GM19043 (cell line): Measurements from ENCODE around the gene UBE2E2.

ENCODE experiments used
- ATAC-seq: cut with Tn5 transposase; IDR thresholded peaks from one replicate; pipeline ENCODE4 v1.9.1; 2021; ENCODE audit warnings: low read depth; ENCODE audit not compliant: unreplicated experiment

The UBE2E2 gene

DNA sequence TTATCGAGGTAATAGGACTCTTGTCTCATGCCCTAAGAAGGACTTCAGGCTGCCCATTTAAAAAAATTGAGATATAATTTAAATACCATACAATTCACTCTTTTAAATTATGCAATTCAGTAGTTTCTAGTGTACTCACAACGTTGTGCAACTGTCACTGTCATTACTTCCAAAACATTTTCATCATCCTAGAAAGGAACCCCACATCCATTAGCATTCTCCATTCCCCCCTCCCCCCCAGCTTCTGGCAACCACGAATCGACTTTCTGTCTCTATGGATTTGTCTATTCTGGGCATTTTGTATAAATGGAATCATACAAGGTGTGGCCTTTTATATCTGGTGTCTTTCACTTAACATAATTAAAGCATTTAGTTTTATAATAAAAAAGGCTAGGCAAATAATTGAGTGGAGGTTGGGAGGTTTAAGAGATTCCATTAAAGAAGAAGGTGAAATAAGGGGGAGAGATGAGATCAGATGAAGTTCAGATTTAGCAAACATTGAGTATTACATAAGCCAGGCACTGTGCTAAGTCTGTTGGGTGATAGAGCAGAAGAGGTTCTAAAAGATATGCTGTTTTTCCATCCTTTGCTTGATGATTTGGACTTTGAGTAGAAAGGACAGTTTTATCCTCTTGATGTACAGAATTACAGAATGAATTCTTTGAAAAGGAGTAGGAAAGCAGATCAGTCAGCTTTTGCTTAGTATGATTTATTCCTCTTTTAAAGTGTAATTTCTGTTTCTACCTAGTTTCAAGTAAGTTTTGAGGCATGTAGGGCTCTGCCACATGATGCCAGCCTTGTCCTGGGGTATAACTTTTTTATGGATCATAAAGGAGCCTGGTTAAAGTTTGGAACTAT, 36.3 kb downstream of the UBE2E2 start:
- ATAC-seq = no peak

DNA sequence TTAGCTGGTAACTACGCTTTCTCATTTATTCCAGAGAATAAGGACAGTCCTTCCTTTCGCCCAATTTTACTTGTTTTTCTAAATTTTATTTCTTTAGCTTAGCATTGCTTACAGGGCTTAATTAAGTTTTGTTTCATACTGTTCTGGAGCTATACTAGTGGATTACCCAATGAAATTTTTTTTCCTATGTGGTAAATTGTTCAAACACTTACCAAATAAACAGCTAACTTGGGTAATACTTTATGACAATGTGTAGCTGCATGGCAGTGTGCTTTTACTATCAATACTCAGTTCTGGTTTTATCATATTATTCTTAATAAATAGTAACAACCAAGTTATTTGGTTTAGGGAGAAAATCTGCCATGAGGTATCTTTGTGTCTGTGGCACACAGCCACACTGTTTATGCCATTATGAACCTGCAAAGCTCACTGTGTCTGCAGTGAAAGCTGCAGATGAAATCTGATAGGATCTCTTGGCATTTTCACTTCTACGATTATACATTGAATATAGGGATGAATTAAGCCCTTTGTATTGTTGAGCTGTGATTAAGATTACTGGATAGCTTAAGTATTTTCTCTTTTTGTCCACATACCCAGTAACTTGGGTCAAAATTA, 37.2 kb downstream of the UBE2E2 start:
- no peak for ATAC-seq

DNA sequence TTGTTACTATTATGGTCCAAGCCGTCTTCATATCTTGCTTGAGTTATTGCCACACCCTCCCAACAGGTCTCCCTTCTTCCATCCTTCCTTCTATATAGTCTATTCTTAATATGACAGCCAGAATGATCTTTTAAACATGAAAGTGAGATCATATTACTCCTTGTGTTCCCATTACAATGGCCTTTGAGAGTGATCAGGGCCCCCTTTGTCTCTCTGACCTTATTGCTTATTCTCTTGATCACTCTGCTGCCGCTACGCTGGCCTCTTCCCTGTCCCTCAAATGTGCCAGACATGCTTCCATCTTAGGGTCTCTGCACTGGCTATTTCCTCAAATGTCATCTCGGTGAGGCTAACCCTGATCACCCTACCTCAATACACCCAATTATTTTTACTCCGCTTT, 38.1 kb downstream of the UBE2E2 start:
- ATAC-seq = no peak

DNA sequence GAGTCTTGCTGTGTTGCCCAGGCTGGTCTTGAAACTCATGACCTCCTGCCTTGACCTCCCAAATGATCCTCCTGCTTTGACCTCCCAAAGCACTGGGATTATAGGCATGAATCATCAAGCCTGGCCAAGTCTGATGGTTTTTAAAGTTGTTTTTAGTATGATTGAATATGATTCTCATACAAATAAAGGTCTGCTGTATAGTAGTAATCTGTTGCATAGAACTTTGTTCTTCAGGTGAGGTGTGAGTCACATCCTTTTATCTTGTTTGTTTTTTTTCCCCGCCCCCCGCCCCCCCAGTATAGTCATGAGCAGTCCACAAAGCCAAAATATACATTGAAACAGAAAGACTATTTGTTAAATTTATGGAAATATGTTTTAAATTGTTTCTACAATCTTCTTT, 39.0 kb downstream of the UBE2E2 start:
- ATAC-seq = no peak

DNA sequence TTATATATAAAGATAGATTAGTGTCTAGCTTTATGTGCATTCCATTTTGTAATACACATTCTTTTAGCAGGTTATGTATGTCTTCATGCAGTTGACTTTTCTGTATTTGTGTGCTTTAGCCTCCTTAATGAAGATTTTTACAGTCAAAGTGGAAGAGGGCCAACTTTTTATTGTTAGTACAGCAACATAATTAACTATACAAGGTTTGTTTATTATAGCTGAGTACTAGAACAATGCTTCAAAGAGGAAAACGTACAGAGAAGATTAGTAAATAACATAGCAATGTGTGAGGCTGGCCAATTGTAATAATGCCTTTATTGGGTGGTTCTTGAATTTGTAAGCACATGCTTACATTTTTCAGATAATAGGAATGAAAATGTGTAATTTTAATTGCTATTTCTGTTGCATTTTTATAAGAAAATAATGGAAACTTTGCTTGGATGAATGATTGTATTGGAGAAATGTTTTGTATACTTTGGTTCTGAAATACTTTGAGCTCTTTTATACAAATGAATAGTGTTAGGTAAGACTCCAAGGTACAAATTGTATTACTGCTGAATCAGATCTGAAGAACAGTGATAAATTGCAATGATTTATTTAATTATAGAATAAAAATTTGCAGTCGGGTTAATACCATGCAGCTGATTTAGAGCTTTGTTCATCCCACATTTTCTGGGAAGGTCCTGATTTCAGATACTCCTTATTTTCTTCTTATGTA, 41.4 kb downstream of the UBE2E2 start:
- ATAC-seq = no peak

DNA sequence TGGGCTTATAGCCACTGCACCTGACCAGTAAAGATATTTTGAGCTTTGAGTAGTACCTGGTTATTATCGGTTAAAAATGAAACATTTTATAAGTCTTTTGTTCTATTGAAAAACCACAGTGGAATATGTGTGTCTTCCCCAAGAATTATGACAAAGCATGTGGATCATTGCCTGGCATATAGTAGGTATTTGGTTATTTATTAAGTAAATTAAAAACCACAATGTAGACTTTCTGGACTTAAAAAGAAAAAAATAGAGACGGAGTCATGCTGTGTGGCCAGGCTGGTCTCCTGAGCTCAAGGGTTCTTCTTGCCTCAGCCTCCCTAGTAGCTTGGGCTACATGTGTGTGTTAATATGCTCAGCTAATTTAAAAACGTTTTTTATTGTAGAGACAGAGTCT, 43.5 kb downstream of the UBE2E2 start:
- ATAC-seq = no peak

DNA sequence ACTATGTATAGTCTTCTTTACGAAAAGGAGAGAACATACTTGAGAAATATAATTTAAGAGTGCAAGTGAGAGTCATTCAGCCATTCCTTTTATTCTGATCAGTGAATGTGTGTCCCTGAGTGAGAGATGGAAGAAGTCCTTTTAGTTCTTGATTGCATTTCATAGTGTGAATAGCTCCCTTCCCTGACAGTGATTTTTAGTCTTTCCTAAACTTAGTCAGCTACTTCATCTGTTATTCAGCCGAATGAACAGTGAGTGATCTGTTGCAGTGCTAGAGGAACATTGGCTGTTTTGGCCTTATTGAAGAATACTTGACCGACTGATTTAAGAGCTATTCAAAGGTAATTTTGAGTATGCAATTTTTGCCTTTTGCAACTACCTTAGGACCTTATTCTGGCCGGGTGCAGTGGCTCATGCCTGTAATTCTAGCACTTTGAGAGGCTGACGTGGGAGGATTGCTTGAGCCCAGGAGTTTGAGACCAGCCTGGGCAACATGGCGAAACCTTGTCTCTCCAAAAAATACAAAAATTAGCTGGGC, 45.5 kb downstream of the UBE2E2 start:
- ATAC-seq = no peak

DNA sequence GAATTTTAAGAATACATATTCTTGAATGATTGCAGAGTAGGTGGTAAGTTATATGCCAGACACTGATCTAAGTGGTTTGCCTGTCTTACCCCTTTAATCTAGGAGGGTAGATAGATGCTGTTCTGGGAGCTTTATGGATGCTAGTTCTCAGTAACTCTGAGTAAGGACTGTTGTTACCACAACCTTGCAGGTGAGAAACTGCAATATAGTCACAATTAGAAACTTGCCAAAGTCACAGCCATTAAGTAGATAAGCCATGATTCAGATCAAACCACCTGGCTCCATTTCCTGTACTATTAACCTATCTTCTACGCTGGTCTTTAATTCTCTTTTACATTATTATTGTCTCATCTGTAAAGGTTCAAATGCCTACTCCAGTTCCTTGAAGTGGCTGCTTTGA, 46.8 kb downstream of the UBE2E2 start:
- ATAC-seq = no peak

DNA sequence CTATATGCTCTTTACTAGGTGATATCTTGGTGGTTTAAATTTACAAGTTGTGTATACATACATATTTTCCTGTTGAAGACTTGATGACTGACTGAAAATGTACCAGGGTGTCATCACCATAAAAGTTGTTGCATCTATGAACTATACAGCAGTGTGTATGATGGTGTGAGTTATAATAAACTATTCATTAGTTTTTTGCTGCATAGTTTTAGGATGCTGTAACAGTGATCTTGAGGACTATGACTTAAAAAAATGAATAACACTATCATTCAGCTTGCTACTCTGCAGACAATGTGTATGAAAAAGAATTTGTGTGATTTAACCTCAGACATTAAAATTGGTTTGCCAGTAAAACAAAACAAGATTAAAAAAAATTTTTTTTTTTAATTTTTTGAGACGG, 49.0 kb downstream of the UBE2E2 start:
- no peak for ATAC-seq

DNA sequence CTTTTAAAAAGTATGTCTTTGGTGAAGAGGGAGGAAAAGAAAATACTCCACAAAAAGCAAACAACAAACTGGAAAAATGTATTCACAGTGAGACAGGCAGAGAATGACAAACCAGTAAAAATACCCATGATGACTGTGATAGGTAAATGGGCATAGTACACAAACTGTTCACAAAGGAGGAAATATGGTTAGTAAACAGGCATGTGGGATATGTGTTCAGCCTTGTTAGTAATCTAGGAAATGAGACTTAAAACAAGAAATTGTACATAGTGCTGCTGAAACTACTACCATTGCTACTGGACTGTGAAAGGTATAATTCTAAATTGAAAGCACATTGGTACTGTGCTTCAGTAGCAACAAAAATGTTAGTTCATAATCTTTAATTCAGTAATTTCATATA, 50.1 kb downstream of the UBE2E2 start:
- ATAC-seq = peak; percentile 76

DNA sequence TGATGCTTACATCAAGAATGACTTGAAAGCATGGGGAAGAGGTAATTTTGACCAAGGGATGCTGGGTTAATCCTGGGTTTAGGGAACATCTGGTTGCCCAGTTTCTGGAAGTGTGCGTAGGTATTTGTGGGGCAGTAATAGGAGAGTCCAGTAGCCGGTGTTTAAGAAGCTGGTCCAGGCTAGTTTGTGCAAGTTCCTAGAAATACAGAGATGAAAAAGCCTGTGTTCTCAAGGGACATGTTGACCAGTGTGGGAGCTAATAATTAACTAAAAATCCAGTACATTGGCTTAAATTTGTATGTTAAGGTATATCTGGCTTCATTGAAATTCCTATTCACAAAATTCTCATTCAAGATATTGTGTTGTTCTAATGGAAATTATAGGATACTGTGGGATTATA, 51.2 kb downstream of the UBE2E2 start:
- no peak for ATAC-seq

DNA sequence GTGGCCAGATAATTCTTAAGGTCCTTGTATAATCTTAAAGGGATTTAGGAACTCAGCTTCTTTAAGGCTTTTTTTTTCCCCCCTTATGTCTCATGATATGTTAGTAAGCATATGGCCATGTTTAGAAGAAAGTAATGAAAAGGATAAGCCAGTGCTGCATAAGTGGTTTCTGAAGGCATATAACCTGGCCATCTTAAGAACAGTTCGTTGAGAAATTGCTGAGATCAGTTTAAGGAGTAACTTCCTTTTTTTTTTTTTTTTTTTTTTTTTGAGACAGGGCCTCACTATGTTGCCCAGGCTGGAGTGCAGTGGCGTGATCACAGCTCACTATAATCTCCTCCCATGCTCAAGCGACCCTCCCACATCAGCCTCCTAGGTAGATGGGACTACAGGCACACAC, 51.7 kb downstream of the UBE2E2 start:
- no peak for ATAC-seq

DNA sequence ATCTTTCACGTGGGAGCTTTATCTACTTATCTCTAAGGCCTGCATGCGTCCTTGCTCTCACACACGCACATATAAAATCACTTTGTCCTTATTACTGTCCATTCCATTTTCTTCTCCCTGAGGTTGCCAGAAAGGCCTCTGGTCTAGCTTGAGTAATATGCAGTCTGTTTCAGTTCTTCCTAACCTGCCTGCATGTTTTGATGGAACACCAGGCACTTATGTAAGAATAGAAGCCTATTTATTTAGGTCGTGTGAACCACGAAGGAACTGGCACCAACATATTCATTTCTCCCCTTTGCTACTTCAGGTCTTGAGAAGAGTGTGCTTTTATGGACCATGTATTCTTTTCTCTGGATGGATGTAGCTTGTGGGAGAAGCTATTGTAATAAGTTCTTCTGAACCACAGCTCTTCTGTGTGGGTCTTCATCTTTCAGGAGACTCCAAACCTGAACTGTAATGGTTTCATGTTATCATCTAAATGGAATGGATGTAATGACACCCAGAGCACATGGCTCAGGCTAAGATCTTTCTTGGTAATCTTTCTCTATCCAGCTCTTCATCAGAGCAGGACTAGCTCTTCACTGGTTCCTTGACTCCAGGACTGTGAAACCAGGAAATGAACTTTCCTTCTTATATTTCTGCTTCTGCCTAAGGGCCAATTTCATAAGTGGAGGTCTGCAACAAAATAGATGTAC, 53.8 kb downstream of the UBE2E2 start:
- ATAC-seq = no peak

DNA sequence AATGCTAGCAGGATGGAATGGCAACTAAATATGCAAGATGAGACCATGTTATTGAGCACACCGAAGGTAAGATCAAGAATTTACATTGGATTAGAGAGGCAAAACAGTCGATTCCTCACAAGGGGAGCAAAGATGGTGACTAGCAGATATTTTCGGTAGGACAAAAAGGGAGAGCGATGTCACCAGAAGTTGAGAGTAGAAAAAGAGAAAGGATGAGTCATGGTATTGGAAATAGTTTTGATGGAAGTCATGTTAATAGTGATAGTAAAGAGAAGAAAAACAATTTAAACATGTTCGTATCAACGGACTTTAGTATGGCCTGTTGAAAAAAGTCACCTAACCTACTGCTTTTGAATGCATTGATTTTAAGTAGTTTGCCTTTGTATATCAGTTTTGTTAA, 55.0 kb downstream of the UBE2E2 start:
- no peak for ATAC-seq

DNA sequence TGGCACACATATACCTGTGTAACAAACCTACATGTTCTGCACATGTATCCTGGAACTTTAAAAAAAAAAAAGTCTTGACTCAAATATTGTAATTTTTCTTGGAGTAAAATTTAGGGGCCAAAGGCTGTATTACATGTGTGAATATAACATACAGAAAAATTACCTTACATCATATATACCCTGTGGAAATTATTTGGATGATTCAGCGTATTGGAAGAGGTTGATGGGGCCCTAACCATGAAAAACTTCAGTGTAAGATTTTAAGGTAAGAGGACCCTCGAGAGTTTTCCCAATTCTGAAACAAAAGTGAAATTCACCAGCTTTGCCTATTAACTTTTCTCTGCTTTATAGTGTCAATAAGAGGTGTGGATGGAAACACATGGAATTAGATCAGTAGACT, 56.4 kb downstream of the UBE2E2 start:
- no peak for ATAC-seq

DNA sequence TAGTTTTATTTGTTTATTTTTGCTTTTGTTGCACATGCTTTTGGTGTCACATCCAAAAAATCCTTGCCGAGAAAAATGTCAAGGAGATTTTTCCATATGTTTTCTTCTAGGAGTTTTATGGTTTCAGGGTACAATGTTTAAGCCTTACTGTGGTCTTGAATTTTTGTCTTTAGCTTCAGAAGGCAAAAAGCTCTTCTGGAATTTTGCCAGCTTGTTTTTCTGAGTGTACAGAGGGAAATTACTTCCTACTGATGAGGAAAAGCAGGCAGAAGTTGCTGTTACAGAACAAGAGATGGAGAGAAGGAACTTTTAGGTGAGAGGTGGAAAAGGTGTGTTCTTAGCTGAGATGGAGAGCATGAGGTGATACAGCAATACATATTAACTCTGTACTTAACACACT, 59.6 kb downstream of the UBE2E2 start:
- no peak for ATAC-seq

DNA sequence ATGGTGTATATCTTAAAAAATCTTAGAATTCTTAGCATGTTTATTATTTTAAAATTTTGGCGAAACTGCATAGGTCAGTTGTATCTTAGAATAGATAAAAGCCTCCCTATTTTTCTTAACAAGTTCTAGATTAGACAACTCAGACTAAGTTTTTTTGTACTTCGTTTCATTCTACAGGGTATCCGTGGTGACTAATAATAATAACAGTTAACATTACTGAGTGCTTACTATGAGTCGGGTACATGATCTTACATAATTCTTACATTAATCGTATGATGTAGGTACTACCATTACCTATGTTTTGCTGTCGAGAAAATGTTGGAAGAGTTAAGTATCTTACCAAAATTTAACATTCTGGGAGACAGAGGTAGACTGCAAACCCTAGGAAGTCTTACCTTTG, 60.7 kb downstream of the UBE2E2 start:
- no peak for ATAC-seq

DNA sequence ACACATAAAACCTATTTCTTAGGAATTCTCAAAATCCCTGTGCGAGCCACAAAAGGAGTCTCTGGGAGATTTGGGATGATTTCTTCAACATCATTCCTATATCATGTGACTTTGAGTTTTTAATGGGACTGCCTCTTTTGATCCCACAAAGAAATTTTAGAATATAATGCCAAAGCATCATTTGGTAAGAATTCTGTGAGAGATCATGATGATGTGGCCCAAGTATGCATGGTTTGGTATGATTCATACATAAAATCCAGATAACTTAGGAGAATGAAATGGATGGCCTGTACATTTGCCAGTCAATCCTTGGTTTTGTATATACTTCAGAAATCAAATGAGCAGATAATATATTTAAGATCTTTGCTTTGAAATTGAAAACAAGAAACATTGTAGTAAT, 61.3 kb downstream of the UBE2E2 start:
- ATAC-seq = no peak

DNA sequence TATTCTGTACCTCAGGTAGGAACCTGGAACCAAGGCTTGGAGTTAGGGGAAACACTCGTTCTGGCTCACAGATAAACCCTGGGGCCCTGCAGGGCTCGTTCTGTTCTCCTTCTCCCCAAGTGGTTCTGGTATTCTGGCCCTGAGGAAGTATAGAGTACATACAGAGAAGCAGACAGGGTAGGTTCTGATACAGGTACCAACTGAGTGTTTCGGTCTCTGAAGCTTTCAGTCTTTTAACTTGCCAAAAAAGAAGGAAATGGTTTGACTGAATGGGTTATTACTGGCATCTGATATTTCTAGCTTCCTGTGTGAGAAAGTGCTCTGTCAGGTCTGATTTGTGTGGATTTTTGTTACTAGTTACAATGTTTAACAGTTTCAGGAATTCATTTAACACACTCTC, 67.3 kb downstream of the UBE2E2 start:
- ATAC-seq = no peak

DNA sequence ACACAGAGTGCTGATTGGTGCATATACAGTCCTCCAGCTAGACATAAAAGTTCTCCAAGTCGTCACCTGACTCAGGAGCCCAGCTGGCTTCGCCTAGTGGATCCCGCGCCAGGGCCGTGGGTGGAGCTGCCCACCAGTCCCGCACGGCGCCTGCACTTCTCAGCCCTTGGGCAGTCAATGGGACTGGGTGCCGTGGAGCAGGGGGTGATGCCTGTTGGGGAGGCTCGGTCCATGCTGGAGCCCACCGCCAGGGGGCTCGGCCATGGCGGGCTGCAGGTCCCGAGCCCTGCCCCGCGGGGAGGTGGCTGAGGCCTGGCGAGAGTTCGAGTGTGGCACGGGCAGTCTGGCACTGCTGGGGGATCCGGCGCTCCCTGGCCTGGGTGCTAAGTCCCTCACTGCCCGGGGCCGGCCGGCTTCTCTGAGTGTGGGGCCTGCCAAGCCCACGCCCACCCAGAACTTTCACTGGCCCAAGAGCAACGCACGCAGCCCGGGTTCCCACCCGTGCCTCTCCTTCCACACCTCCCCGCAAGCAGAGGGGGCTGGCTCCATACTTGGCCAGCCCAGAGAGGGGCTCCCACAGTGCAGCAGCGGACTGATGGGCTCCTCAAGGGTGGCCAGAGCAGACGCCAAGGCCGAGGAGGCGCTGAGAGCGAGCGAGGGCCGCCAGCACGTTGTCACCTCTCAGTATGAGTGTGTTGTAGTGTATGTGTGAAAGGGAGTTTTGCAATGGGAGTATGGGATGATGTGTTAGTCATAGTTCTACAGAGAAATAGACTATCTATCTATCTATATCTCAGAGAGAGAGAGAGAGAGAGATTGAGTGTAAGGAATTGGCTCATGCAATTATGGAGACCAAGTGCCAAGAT, 69.0 kb downstream of the UBE2E2 start:
- no peak for ATAC-seq
